Spleen (tissue), 11 donors: ENCODE results near the gene RFTN1. TPM values are rescaled to one million over a fixed set of nuclear protein-coding genes. Genes with fewer than 3 reads are reported as not detected.

Experiments
- DNase-seq: peaks from one replicate; pipeline ENCODE4 v3.0.0-alpha.2; 2020
- H3K27ac ChIP-seq, 8 donors: fragments of 200-600 bp; sonication (generic) in 7 of 8; 1 replicate in 4 of 8; 2 replicates in 4 of 8; pipeline versions ENCODE4 v1.5.0 to v1.8.0; 2016 to 2021; ENCODE audit warnings: inconsistent platforms in 4 of 8, mild to moderate bottlenecking in 4 of 8, moderate library complexity in 1 of 8
- H3K27me3 ChIP-seq, 7 donors: fragments of 200-600 bp; sonication (generic) in 6 of 7; replicated peaks in 1 of 7; 1 replicate in 4 of 7; 2 replicates in 3 of 7; pipeline versions ENCODE4 v1.5.0 to v1.8.0; 2016 to 2021; ENCODE audit warnings: inconsistent platforms in 3 of 7, mild to moderate bottlenecking in 1 of 7
- H3K36me3 ChIP-seq, 6 donors: fragments of 200-600 bp; sonication (generic) in 5 of 6; 1 replicate in 4 of 6; 2 replicates in 2 of 6; pipeline versions ENCODE4 v1.5.0 to v1.8.0; 2016 to 2021; ENCODE audit warnings: inconsistent platforms in 2 of 6
- H3K4me1 ChIP-seq, 6 donors: fragments of 200-600 bp; sonication (generic) in 5 of 6; 1 replicate in 3 of 6; 2 replicates in 3 of 6; pipeline versions ENCODE4 v1.5.0 to v1.8.0; 2016 to 2021; ENCODE audit warnings: inconsistent platforms in 3 of 6
- H3K4me3 ChIP-seq, 8 donors: fragments of 200-600 bp; sonication (generic) in 7 of 8; 1 replicate in 4 of 8; 2 replicates in 4 of 8; pipeline versions ENCODE4 v1.5.0 to v1.8.0; 2016 to 2021; ENCODE audit warnings: inconsistent platforms in 4 of 8, mild to moderate bottlenecking in 4 of 8, moderate library complexity in 2 of 8
- H3K9me3 ChIP-seq, 8 donors: fragments of 200-600 bp; sonication (generic) in 7 of 8; 1 replicate in 4 of 8; 2 replicates in 4 of 8; pipeline versions ENCODE4 v1.5.0 to v1.8.0; 2016 to 2021; ENCODE audit warnings: inconsistent platforms in 4 of 8
- CTCF ChIP-seq, 11 experiments: fragments of 200-600 bp in 7 of 11; fragments of 450-650 bp in 4 of 11; sonication (generic) in 4 of 11; IDR thresholded peaks in 8 of 11; conservative IDR thresholded peaks in 3 of 11; 1 replicate in 7 of 11; 2 replicates in 4 of 11; pipeline versions ENCODE4 v1.4.0 to v1.8.0; 2016 to 2021; ENCODE audit warnings: antibody characterized with exemption in 11 of 11, inconsistent platforms in 4 of 11, mild to moderate bottlenecking in 1 of 11
- POLR2A ChIP-seq, 3 donors: fragments of 450-650 bp; IDR thresholded peaks; one replicate each; pipeline ENCODE4 v1.5.1; 2017; ENCODE audit warnings: antibody characterized with exemption in 3 of 3, mild to moderate bottlenecking in 1 of 3
- POLR2AphosphoS5 ChIP-seq, 3 donors: sonication (generic); formaldehyde crosslinking; IDR thresholded peaks; one replicate each; pipeline ENCODE4 v1.5.1; 2017; ENCODE audit warnings: antibody characterized with exemption in 3 of 3
- WGBS, 5 donors: extraction: QIAGEN DNeasy Blood & Tissue Kit in 3 of 5; methylation state at CpG; one replicate each; pipeline versions ENCODE4 v1.1.5 to v1.1.7; 2013 to 2018; 5-methylcytosine and 5-hydroxymethylcytosine counted together
- intact Hi-C: fragments of 100-400 bp; cut with DNase I; formaldehyde crosslinking; loops from one replicate; pipeline ENCODE4 v1.15.0; 2023; ENCODE audit warnings: low total_unique reads
- polyA plus RNA-seq, 3 donors: library from polyadenylated mRNA; stranded (reverse); fragments of 200-250 nt; gene quantifications; one replicate each; pipeline ENCODE4 v1.2.1, GENCODE V29; 2013
- total RNA-seq, 7 donors: library from RNA; depleted of rRNA in 3 of 7; stranded (reverse); fragments of >200 nt in 3 of 7; fragmentation: NEBNext Ultra II Directional in 4 of 7; extraction: Animal tissue kit (Norgen Biotek cat#: 25700) in 4 of 7; gene quantifications; one replicate each; pipeline versions ENCODE4 v1.1.0 to v1.2.1, GENCODE V29; 2016 to 2021
- donor health status: healthy with polysubstance abuse.
- donor health status: DM: no; HTN: no; CAD: no; lungs with moderate emphysema.
- donor health status: DM: no; HTN: no; CAD: no.
- donor health status: Bipolar disorder and iron deficiency.
- donor health status: healthy.
- donor health status: DM: no; HTN: no; CAD: no.
- donor health status: DM: yes; HTN: yes; CAD: no.

RFTN1 gene
- total and polyA plus RNA-seq, 10 donors = 30.4 to 106 (median 75.3) TPM

DNA sequence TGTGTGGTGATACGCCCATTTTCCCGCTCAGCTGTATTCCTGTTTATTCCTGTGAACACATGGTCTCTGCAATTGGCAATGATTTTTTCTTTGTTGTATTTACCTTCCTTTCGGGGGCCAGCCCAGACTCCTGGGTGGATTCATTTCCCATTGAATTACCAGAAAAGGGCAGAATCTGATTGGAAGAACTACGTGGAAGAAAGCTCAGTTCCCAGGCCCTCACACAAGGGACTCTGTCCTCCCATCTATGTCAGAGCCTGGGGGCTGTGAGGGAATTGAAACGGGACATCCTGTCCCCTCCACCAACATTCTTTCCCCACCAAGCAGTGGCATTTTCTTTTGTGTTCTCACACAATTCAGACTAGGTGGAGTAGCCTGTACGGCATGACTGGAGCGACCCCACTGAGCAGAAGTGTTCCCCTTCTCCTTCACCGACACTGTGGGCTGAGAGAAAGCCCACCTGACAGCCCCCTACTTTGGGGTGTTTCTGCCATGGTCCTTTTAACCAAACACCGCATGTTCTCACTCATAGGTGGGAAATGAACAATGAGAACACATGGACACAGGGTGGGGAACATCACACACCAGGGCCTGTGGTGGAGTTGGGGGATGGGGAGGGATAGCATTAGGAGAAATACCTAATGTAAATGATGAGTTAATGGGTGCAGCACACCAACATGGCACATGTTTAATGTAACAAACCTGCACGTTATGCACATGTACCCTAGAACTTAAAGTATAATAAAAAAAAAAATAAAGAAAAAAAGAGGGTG, 32.1 kb upstream of the RFTN1 start:
- Histone ChIP-seq H3K27me3 (no peaks in the 10 kb centered on the region), H3K27ac (no peak overlapping the region), H3K36me3 (no peaks in the 10 kb centered on the region), H3K9me3 (peaks cover 0 to 5% (median 0%) of the 10 kb centered on the region in 8 donors), H3K4me3 (no peak overlapping the region), H3K4me1 (peaks cover 0 to 17% (median 4%) of the 10 kb centered on the region in 6 donors)
- WGBS, 5 donors = 77 to 88% (median 85%) methylated on average over 10 of the region's 10 CpGs
- no peak for TF ChIP-seq POLR2AphosphoS5 (IDR thresholded peaks at IDR 0.05)
- no peak for TF ChIP-seq POLR2A (IDR thresholded peaks at IDR 0.05)
- TF ChIP-seq CTCF (IDR thresholded peaks at IDR 0.05 in 8 of 11, conservative IDR thresholded peaks at IDR 0.05 in 3 of 11) = no peak
- intact Hi-C loops = no loop called here
- DNase-seq = no peak

DNA sequence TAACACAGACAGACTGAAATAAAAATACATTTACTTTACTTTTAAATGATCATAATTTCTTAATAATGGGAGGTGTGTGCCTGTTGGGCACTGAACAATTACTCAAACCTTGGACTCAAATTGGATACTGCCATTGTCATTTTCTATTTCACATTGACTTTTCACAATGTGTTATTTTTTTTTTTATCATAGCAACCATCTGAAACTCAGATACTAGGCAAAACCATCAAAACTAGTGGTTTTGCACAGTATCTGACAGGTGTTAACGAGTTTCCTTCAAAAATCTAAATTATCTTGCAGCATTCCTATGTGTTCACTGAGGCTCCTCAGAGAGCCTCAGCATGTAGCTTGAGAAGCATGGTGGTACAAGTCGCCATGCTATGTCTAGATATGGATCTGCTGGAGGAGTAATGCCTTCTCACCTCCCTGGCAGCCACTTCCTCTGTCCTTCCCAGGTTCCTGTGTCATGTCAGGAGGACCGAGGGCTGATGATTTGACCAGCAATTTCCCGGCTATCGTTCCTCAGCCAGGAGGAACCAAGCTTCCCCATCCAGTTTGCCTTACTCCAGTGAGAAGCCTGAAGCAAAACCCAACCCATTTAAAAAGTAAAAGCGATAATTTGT, 29.9 kb upstream of the RFTN1 start:
- H3K4me3 ChIP-seq = no peak overlapping the region
- H3K36me3 ChIP-seq = no peaks in the 10 kb centered on the region
- peaks cover 0 to 5% (median 0%) of the 10 kb centered on the region in 8 donors for H3K9me3 ChIP-seq
- 63 to 81% (median 71%) methylated on average over 6 of the region's 6 CpGs for WGBS, 5 donors
- intact Hi-C loops = no loop called here
- TF ChIP-seq POLR2A (IDR thresholded peaks at IDR 0.05) (no peak), POLR2AphosphoS5 (IDR thresholded peaks at IDR 0.05) (no peak), CTCF (IDR thresholded peaks at IDR 0.05 in 8 of 11, conservative IDR thresholded peaks at IDR 0.05 in 3 of 11) (no peak)
- peaks cover 0 to 10% (median 0%) of the 10 kb centered on the region in 6 donors for H3K4me1 ChIP-seq
- no peak for DNase-seq
- no peak overlapping the region for H3K27ac ChIP-seq
- H3K27me3 ChIP-seq = peaks cover 0 to 2% (median 0%) of the 10 kb centered on the region in 7 donors

DNA sequence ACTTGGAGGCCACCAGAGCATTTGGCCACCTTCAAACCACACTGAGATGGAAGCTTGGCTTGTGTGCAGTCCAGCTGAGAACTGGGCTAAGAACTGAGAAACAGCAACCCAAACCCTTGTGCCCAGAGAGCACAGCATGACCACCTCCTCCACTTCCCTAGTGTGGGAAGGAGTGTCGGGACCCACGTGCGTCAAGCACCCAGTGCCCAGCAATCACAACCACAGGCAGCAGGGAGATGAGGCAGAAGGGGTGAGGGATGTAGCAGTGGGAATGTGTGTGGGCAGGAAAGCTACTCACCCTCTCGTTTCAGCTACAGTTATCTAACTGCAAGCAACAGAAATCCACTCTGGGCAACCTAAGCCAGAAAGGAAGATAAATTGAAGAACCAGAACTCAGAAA, 25.0 kb upstream of the RFTN1 start:
- WGBS, 5 donors = 65 to 89% (median 75%) methylated on average over 4 of the region's 4 CpGs
- no peaks in the 10 kb centered on the region for H3K9me3 ChIP-seq
- peaks cover 0 to 6% (median 0%) of the 10 kb centered on the region in 7 donors for H3K27me3 ChIP-seq
- no peak overlapping the region for H3K27ac ChIP-seq
- H3K4me3 ChIP-seq = no peak overlapping the region
- no peak for DNase-seq
- TF ChIP-seq CTCF (IDR thresholded peaks at IDR 0.05 in 8 of 11, conservative IDR thresholded peaks at IDR 0.05 in 3 of 11) = no peak
- no peak for TF ChIP-seq POLR2AphosphoS5 (IDR thresholded peaks at IDR 0.05)
- no peak for TF ChIP-seq POLR2A (IDR thresholded peaks at IDR 0.05)
- intact Hi-C loops = no loop called here
- no peaks in the 10 kb centered on the region for H3K36me3 ChIP-seq
- H3K4me1 ChIP-seq = no peaks in the 10 kb centered on the region

- Histone ChIP-seq H3K27ac (no peak overlapping the region), H3K9me3 (no peaks in the 10 kb centered on the region), H3K36me3 (no peaks in the 10 kb centered on the region), H3K4me3 (no peak overlapping the region), H3K4me1 (no peaks in the 10 kb centered on the region), H3K27me3 (peaks cover 0 to 6% (median 0%) of the 10 kb centered on the region in 7 donors)
- no peak for TF ChIP-seq POLR2A (IDR thresholded peaks at IDR 0.05)
- TF ChIP-seq CTCF (IDR thresholded peaks at IDR 0.05 in 8 of 11, conservative IDR thresholded peaks at IDR 0.05 in 3 of 11) = no peak
- no peak for TF ChIP-seq POLR2AphosphoS5 (IDR thresholded peaks at IDR 0.05)
- 81 to 91% (median 87%) methylated on average over 3 of the region's 3 CpGs for WGBS, 5 donors
- DNase-seq = no peak
- intact Hi-C loops = no loop called here
Measured at GRCh38 chr3:16536996-16537395, 23.5 kb upstream of the RFTN1 start.
